SIG-M5 (cell line): Measurements from ENCODE around the gene RAB10.
"Not testable (repeated sequence)": the region's sequence is repeated elsewhere in the genome, so short reads cannot be mapped to it uniquely, and the experiment has no call there.

Source experiments
- DNase-seq: peaks from one replicate; lab custom pipeline; 2025; lab: John Stamatoyannopoulos, UW

Gene RAB10

GRCh38 chr2:26058390-26058789 lies 24.5 kb downstream of the RAB10 start:
- no peak for DNase-seq

- DNase-seq = no peak
These were observed 25.7 kb downstream of the RAB10 start for GRCh38 chr2:26059542-26059941.

- DNase-seq = no peak
These were observed 27.7 kb downstream of the RAB10 start for GRCh38 chr2:26061539-26061938.

GRCh38 chr2:26064846-26065245 lies 31.0 kb downstream of the RAB10 start:
- DNase-seq = no peak

- no peak for DNase-seq
These were observed 33.5 kb downstream of the RAB10 start for GRCh38 chr2:26067186-26067974.

GRCh38 chr2:26067980-26068507 lies 34.2 kb downstream of the RAB10 start:
- DNase-seq = no peak

- DNase-seq = peak; percentile 52
These were observed 34.9 kb downstream of the RAB10 start for GRCh38 chr2:26068602-26069298.

GRCh38 chr2:26070730-26071129 lies 36.8 kb downstream of the RAB10 start:
- no peak for DNase-seq

GRCh38 chr2:26072925-26073768 lies 39.3 kb downstream of the RAB10 start:
- no peak for DNase-seq

GRCh38 chr2:26073830-26074229 lies 39.9 kb downstream of the RAB10 start:
- no peak for DNase-seq

- no peak for DNase-seq
These were observed 40.8 kb downstream of the RAB10 start for GRCh38 chr2:26074676-26075075.

- no peak for DNase-seq
These were observed 41.3 kb downstream of the RAB10 start for GRCh38 chr2:26075173-26075572.

- DNase-seq = no peak
These were observed 42.2 kb downstream of the RAB10 start for GRCh38 chr2:26076001-26076587.

- DNase-seq = no peak
These were observed 43.4 kb downstream of the RAB10 start for GRCh38 chr2:26077291-26077690.

- DNase-seq = no peak
These were observed 45.1 kb downstream of the RAB10 start for GRCh38 chr2:26078939-26079338.

- DNase-seq = no peak
These were observed 46.5 kb downstream of the RAB10 start for GRCh38 chr2:26080356-26080755.

GRCh38 chr2:26080925-26081324 lies 47.0 kb downstream of the RAB10 start:
- DNase-seq = not testable (repeated sequence)

GRCh38 chr2:26081556-26081955 lies 47.7 kb downstream of the RAB10 start:
- no peak for DNase-seq

- DNase-seq = no peak
These were observed 52.3 kb downstream of the RAB10 start for GRCh38 chr2:26086155-26086637.

GRCh38 chr2:26086779-26087178 lies 52.9 kb downstream of the RAB10 start:
- DNase-seq = no peak

GRCh38 chr2:26088038-26088643 lies 54.3 kb downstream of the RAB10 start:
- no peak for DNase-seq
